Thyroid gland (tissue), 4 donors: ENCODE results near the gene SKI. TPM values are rescaled to one million over a fixed set of nuclear protein-coding genes. Genes with fewer than 3 reads are reported as not detected.

Experiments
- DNase-seq, 2 donors: peaks; one replicate each; pipeline ENCODE4 v3.0.0-alpha.2; 2019
- H3K27ac ChIP-seq, 3 donors: fragments of 200-600 bp; sonication (generic); 1 replicate in 2 of 3; 2 replicates in 1 of 3; pipeline ENCODE4 v1.5.1; 2016 to 2019; ENCODE audit warnings: mild to moderate bottlenecking in 1 of 3, moderate library complexity in 1 of 3
- H3K27me3 ChIP-seq: fragments of 200-600 bp; sonication (generic); one replicate; pipeline ENCODE4 v1.5.1; 2019
- H3K36me3 ChIP-seq, 2 donors: fragments of 200-600 bp; sonication (generic); one replicate each; pipeline ENCODE4 v1.5.1; 2016 to 2019
- H3K4me1 ChIP-seq, 2 donors: fragments of 200-600 bp; sonication (generic); one replicate each; pipeline ENCODE4 v1.5.1; 2017 to 2019
- H3K4me3 ChIP-seq, 3 donors: fragments of 200-600 bp; sonication (generic); replicated peaks in 1 of 3; 1 replicate in 2 of 3; 2 replicates in 1 of 3; pipeline ENCODE4 v1.5.1; 2016; ENCODE audit warnings: mild to moderate bottlenecking in 1 of 3
- H3K9me3 ChIP-seq: fragments of 200-600 bp; sonication (generic); one replicate; pipeline ENCODE4 v1.5.1; 2017
- POLR2A ChIP-seq, 2 donors: fragments of 450-650 bp; IDR thresholded peaks; one replicate each; pipeline ENCODE4 v1.6.1; 2017; ENCODE audit warnings: antibody characterized with exemption in 2 of 2, mild to moderate bottlenecking in 2 of 2, moderate library complexity in 1 of 2
- WGBS, 2 donors: methylation state at CpG; one replicate each; pipeline ENCODE4 v1.1.5; 2017; 5-methylcytosine and 5-hydroxymethylcytosine counted together
- intact Hi-C: fragments of 100-400 bp; cut with DNase I; formaldehyde crosslinking; loops from one replicate; pipeline ENCODE4 v1.15.1; 2023
- total RNA-seq, 4 donors: library from RNA; depleted of rRNA; stranded (reverse); fragments of >200 nt; gene quantifications; one replicate each; pipeline ENCODE4 v1.2.3, GENCODE V29; 2016
- TF ChIP-seq, protein P1 (sequence below), 6 experiments: fragments of 200-600 bp in 3 of 6; fragments of 450-650 bp in 3 of 6; sonication (generic) in 3 of 6; IDR thresholded peaks; one replicate each; pipeline ENCODE4 v1.5.1; 2016 to 2019; ENCODE audit warnings: antibody characterized with exemption in 6 of 6, mild to moderate bottlenecking in 2 of 6, inconsistent platforms in 1 of 6, moderate library complexity in 1 of 6

The SKI gene
- total RNA-seq, 4 donors from 2014 or later = 31.4 to 59.6 (median 39.9) TPM

DNA sequence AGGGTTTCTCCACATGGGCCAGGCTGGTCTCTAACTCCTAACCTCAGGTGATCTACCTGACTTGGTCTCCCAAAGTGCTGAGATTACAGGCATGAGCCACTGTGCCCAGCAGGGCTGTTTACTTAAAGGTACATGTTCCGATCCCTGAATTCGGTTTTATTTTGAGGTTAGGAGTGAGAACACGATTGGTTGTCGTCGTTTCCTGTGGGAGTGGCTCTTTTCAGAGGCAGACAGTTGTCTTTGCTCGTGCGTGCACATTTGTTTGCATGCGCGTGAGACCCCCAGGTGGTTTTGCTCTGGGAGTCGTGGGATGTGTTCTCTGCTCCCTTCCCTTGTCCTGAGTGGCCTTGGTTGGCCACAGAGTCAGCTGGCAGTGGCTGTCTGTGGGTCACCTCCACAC, 60.2 kb downstream of the SKI start:
- DNase-seq = no peak
- Histone ChIP-seq H3K27me3 (no peaks in the 10 kb centered on the region), H3K9me3 (no peaks in the 10 kb centered on the region), H3K36me3 (no peaks in the 10 kb centered on the region), H3K27ac (no peak overlapping the region), H3K4me3 (no peak overlapping the region), H3K4me1 (peaks cover 35 to 68% of the 10 kb centered on the region in 2 donors)
- intact Hi-C loops = no loop called here
- 86 to 93% methylated on average over 10 of the region's 10 CpGs for WGBS, 2 donors
- TF ChIP-seq, protein P1, sequence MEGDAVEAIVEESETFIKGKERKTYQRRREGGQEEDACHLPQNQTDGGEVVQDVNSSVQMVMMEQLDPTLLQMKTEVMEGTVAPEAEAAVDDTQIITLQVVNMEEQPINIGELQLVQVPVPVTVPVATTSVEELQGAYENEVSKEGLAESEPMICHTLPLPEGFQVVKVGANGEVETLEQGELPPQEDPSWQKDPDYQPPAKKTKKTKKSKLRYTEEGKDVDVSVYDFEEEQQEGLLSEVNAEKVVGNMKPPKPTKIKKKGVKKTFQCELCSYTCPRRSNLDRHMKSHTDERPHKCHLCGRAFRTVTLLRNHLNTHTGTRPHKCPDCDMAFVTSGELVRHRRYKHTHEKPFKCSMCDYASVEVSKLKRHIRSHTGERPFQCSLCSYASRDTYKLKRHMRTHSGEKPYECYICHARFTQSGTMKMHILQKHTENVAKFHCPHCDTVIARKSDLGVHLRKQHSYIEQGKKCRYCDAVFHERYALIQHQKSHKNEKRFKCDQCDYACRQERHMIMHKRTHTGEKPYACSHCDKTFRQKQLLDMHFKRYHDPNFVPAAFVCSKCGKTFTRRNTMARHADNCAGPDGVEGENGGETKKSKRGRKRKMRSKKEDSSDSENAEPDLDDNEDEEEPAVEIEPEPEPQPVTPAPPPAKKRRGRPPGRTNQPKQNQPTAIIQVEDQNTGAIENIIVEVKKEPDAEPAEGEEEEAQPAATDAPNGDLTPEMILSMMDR (IDR thresholded peaks at IDR 0.05) = no peak
- no peak for TF ChIP-seq POLR2A (IDR thresholded peaks at IDR 0.05)

- Histone ChIP-seq H3K36me3 (no peaks in the 10 kb centered on the region), H3K4me3 (no peak overlapping the region), H3K9me3 (no peaks in the 10 kb centered on the region), H3K4me1 (peaks cover 35 to 67% of the 10 kb centered on the region in 2 donors), H3K27ac (no peak overlapping the region), H3K27me3 (no peaks in the 10 kb centered on the region)
- 66 to 70% methylated on average over 9 to 19 of the region's 20 CpGs for WGBS, 2 donors
- intact Hi-C loops = no loop called here
- peak; percentile 66 to 68 for DNase-seq
- no peak for TF ChIP-seq POLR2A (IDR thresholded peaks at IDR 0.05)
- TF ChIP-seq, protein P1 (IDR thresholded peaks at IDR 0.05) = no peak
These were observed 60.9 kb downstream of the SKI start for GRCh38 chr1:2288816-2289536.

GRCh38 chr1:2289607-2290006, 61.5 kb downstream of the SKI start:
- Histone ChIP-seq H3K9me3 (no peaks in the 10 kb centered on the region), H3K27ac (peak overlapping the region in 2 of 3 donors; percentile 72 to 79), H3K27me3 (no peaks in the 10 kb centered on the region), H3K4me1 (peaks cover 38 to 70% of the 10 kb centered on the region in 2 donors), H3K36me3 (no peaks in the 10 kb centered on the region), H3K4me3 (no peak overlapping the region)
- DNase-seq = no peak
- 38 to 54% methylated on average over 6 to 7 of the region's 9 CpGs for WGBS, 2 donors
- intact Hi-C loops = no loop called here
- no peak for TF ChIP-seq POLR2A (IDR thresholded peaks at IDR 0.05)
- TF ChIP-seq, protein P1 (IDR thresholded peaks at IDR 0.05) = no peak

DNA sequence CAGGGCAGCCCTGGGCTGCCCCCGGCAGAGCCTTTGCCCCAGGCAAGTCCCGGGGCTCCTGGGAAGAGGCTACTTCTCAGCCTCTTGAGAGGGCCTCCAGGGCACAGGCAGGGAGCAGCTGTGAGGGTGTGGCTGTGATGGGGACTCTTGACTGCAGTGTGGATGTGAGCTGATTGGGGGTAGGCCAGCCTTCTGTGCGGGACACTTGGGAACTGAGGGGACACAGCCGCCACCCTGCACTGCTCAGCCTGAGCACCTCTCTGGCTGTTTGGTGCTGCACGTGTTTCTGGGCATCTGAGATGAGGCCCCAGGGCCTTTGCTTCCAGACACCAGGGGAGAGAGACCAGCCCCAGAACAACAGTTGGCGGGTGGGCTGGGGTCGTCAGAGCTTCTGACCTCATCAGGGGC, 62.1 kb downstream of the SKI start:
- intact Hi-C loops = no loop called here
- H3K4me1 ChIP-seq = peaks cover 43 to 75% of the 10 kb centered on the region in 2 donors
- H3K27ac ChIP-seq = peak overlapping the region; percentile 15 to 79 (median 72)
- WGBS, 2 donors = 44 to 69% methylated on average over 2 of the region's 7 CpGs
- no peaks in the 10 kb centered on the region for H3K9me3 ChIP-seq
- H3K36me3 ChIP-seq = no peaks in the 10 kb centered on the region
- TF ChIP-seq, protein P1 (IDR thresholded peaks at IDR 0.05) = no peak
- TF ChIP-seq POLR2A (IDR thresholded peaks at IDR 0.05) = no peak
- DNase-seq = no peak
- H3K27me3 ChIP-seq = no peaks in the 10 kb centered on the region
- H3K4me3 ChIP-seq = no peak overlapping the region
